ENCODE measurements around the gene MT1F. TPM values are rescaled to one million over a fixed set of nuclear protein-coding genes. Genes with fewer than 3 reads are reported as not detected.

The MT1F gene
- total RNA-seq, 1 donor, result 4.6 TPM

- DNase-seq (ENCODE audit: low read depth in 2 of 3, low spot score in 2 of 3), result no peak
Measured at GRCh38 chr16:56689171-56689570, 31.4 kb downstream of the MT1F start.

GRCh38 chr16:56690420-56691122 lies 32.8 kb downstream of the MT1F start:
- DNase-seq (ENCODE audit: low read depth in 2 of 3, low spot score in 2 of 3), result no peak

GRCh38 chr16:56691885-56692284 lies 34.1 kb downstream of the MT1F start:
- DNase-seq (ENCODE audit: low read depth in 2 of 3, low spot score in 2 of 3), result no peak

GRCh38 chr16:56695246-56695645 lies 37.5 kb downstream of the MT1F start:
- no peak for DNase-seq (ENCODE audit: low read depth in 2 of 3, low spot score in 2 of 3)

DNA sequence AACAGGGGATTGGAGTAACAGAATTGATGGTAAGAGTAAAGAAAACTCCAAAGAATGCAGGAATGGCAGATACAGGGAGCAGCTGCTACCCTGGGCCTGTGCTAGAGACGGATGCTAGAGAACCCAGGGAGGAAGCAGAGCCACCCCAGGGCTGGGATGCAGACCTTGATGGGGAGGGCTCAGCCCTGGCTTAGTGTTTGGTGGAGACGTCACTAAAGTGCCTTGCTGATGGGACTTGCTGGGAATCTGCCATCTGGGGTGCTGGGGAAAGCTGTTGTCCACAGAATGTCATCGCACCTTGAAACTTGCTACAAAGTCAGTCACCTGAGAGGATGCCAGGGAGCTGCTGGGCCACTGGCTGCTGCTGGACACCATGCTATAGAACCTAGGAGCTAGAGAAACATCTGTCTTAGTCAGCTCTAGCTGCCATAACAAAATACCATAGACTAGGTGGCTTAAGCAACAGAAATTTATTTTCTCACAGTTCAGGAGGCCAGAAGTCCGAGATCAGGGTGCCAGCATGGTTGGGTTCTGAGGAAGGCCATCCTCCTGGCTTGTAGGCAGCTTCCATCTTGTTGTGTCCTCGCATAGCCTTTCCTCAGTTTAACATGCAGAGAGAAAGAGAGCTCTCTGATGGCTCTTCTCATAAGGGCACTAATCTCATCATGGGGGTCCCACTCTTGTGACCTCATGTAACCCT lies 39.8 kb downstream of the MT1F start:
- no peak for DNase-seq (ENCODE audit: low read depth in 2 of 3, low spot score in 2 of 3)

- no peak for DNase-seq (ENCODE audit: low read depth in 2 of 3, low spot score in 2 of 3)
Measured at GRCh38 chr16:56700195-56700594, 42.4 kb downstream of the MT1F start.

- no peak for DNase-seq (ENCODE audit: low read depth in 2 of 3, low spot score in 2 of 3)
Measured at GRCh38 chr16:56700631-56701030, 42.9 kb downstream of the MT1F start.

DNA sequence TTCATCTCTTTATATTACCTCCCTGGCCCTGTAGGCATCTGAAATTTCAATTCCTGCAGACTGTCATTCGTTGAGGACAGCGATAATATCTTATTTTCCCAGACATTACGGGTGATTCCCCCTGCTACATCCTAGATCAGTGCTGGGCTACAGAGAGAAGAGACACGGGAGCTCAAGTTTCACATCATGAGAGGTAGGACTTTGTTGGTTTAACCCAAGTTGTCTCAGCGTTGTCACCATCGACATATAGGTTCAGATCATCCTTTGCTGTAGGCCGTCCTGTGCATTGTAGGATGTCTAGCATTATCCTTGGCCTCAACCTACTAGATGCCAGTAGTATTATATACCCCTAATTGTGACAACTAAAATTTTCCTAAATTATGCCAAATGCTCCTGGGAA lies 43.8 kb downstream of the MT1F start:
- no peak for DNase-seq (ENCODE audit: low read depth in 2 of 3, low spot score in 2 of 3)

DNA sequence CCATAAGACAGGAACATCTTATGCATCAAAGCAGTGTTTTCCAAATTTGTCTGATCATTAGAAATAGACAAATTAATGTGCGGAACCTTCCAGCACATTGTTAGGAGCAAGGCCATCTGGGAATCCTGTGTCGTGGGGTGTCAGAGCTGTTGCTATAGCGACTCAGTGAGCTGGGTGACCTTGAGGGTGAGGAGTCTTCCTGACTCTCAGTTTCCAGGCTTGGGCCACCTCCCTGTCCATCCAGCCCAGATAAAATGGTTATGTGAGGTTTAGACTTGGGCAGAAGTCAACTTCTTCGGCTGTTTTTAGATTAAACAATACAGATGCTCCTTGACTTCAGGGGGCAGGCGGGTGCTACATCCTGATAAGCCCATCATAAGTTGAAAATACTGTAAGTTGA lies 45.1 kb downstream of the MT1F start:
- DNase-seq (ENCODE audit: low read depth in 2 of 3, low spot score in 2 of 3), result no peak

Other genes with a start within 250 kb of the MT1F start
- gene AMFR, start 232.4 kb upstream of the MT1F start, total RNA-seq, result 197 TPM
- 34.5 TPM for gene NUDT21, start 206.6 kb upstream of the MT1F start, total RNA-seq
- gene OGFOD1, start 206.4 kb upstream of the MT1F start, total RNA-seq, result 15.6 TPM
- gene BBS2, start 137.9 kb upstream of the MT1F start, total RNA-seq, result 35.0 TPM
- gene MT4, start 92.9 kb upstream of the MT1F start, total RNA-seq, result not detected
- not detected for gene MT3, start 68.4 kb upstream of the MT1F start, total RNA-seq
- gene MT2A, start 49.4 kb upstream of the MT1F start, total RNA-seq, result 21.8 TPM
- 6.5 TPM for gene MT1E, start 32.2 kb upstream of the MT1F start, total RNA-seq
- gene MT1M, start 25.3 kb upstream of the MT1F start, total RNA-seq, result not detected
- not detected for gene MT1A, start 19.3 kb upstream of the MT1F start, total RNA-seq
- gene MT1B, start 6.1 kb upstream of the MT1F start, total RNA-seq, result not detected
- 5.9 TPM for gene MT1G, start 10.1 kb downstream of the MT1F start, total RNA-seq
- not detected for gene MT1H, start 11.9 kb downstream of the MT1F start, total RNA-seq
- 54.1 TPM for gene MT1X, start 24.5 kb downstream of the MT1F start, total RNA-seq
- gene NUP93, start 72.2 kb downstream of the MT1F start, total RNA-seq, result 59.8 TPM
- not detected for gene SLC12A3, start 207.2 kb downstream of the MT1F start, total RNA-seq